Fibroblast of the aortic adventitia (primary cell): ENCODE data around the gene TMCO1. TPM values are rescaled to one million over a fixed set of nuclear protein-coding genes. Genes with fewer than 3 reads are reported as not detected.

Source experiments
- DNase-seq: peaks from one replicate; pipeline ENCODE4 v3.0.0-alpha.2; 2010; ENCODE audit warnings: low read depth
- H3K4me3 ChIP-seq: 2 replicates; pipeline ENCODE4 v1.5.1; 2011; ENCODE audit warnings: low read depth, mild to moderate bottlenecking, control low read depth, low read length, moderate library complexity
- CTCF ChIP-seq: IDR thresholded peaks from 2 replicates; pipeline ENCODE4 v1.5.1; 2011; ENCODE audit warnings: mild to moderate bottlenecking, low read length, control low read depth, inconsistent platforms; ENCODE audit not compliant: insufficient read depth
- total RNA-seq: library from RNA; depleted of rRNA; stranded (reverse); fragments of >200 nt; gene quantifications from 2 replicates; pipeline ENCODE4 v1.2.3, GENCODE V29; 2012; ENCODE audit warnings: low replicate concordance

TMCO1 gene
- total RNA-seq, 1 donor: 112 TPM

DNA sequence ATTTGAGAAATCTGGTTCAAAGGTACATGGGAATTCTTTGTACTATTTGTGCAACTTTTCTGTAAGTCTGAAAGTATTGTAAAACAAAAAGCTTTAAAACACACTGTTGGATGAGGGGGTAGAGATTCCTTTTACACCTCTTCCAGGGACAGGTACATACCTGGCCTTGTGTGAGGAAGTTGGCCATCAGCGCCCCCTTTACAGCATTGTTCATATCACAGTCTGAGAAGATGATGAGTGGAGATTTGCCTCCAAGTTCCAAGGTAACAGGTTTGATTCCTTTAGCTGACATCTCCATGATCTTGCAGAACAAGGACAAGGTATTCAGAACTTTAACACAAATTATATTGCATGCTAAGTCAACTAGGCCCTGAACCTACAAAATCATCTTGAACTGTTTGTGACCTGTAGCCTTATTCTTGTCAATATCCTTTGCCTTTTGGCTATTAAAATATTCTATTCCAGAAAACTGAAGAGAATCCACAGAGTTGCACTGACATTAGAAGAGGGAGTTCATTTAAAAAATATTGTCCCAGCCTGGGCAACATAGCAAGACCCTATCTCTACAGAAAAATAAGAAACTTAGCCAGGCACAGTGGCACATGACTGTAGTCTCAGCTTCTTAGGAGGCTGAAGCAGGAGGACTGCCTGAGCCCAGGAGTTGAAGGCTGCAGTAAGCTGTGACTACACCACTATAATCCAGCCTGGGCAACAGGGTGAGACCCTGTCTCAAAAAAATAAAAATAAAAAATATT is 89.2 kb downstream of the TMCO1 start:
- TF ChIP-seq CTCF: no peak

GRCh38 chr1:165678509-165678908 is 90.2 kb downstream of the TMCO1 start:
- no peak for DNase-seq
- TF ChIP-seq CTCF: no peak

More for the DNA sequence above, 89.2 kb downstream of the TMCO1 start:
- DNase-seq: no peak
- no peak overlapping the region for H3K4me3 ChIP-seq

More at GRCh38 chr1:165678509-165678908, 90.2 kb downstream of the TMCO1 start:
- no peak overlapping the region for H3K4me3 ChIP-seq

Other genes with a start within 250 kb of the TMCO1 start
- not detected in 2 replicates for gene LRRC52, start 224.9 kb downstream of the TMCO1 start, total RNA-seq
- gene MGST3, start 137.6 kb downstream of the TMCO1 start, total RNA-seq: 178 and 183 TPM in 2 replicates
- 71.7 and 97.2 TPM in 2 replicates for gene ALDH9A1, start 70.3 kb downstream of the TMCO1 start, total RNA-seq
- gene UCK2, start 58.7 kb upstream of the TMCO1 start, total RNA-seq: 24.0 and 61.7 TPM in 2 replicates